ENCODE data around the gene ATG4B.
A peak's percentile ranks its signal among the peaks of the same experiment; 100 is the strongest.

The ATG4B gene

GRCh38 chr2:241607162-241607885 lies 30.2 kb upstream of the ATG4B start:
- no peak for ATAC-seq
- Mint-ChIP-seq H3K4me1 (peaks cover 18% of the 10 kb centered on the region), H3K27ac (no peak overlapping the region), H3K9me3 (no peaks in the 10 kb centered on the region), H3K27me3 (no peaks in the 10 kb centered on the region), H3K4me3 (no peak overlapping the region), H3K36me3 (ENCODE audit: low read depth) (peaks cover 19% of the 10 kb centered on the region)
- no peak for DNase-seq

- peaks cover 16% of the 10 kb centered on the region for H3K36me3 Mint-ChIP-seq (ENCODE audit: low read depth)
- DNase-seq (peak; percentile 27), ATAC-seq (no peak)
- H3K9me3 Mint-ChIP-seq, result no peaks in the 10 kb centered on the region
- peak overlapping the region; percentile 72 for H3K4me3 Mint-ChIP-seq
- H3K27me3 Mint-ChIP-seq, result no peaks in the 10 kb centered on the region
- H3K27ac Mint-ChIP-seq, result no peak overlapping the region
- peaks cover 18% of the 10 kb centered on the region for H3K4me1 Mint-ChIP-seq
Observed at GRCh38 chr2:241608881-241609280, 28.6 kb upstream of the ATG4B start.

- Mint-ChIP-seq H3K9me3 (no peaks in the 10 kb centered on the region), H3K36me3 (ENCODE audit: low read depth) (peaks cover 19% of the 10 kb centered on the region), H3K4me1 (peaks cover 18% of the 10 kb centered on the region), H3K4me3 (peak overlapping the region; percentile 72), H3K27me3 (no peaks in the 10 kb centered on the region), H3K27ac (no peak overlapping the region)
- ATAC-seq (peak; percentile 99), DNase-seq (peak; percentile 94)
Observed at GRCh38 chr2:241609859-241610793, 27.4 kb upstream of the ATG4B start.

DNA sequence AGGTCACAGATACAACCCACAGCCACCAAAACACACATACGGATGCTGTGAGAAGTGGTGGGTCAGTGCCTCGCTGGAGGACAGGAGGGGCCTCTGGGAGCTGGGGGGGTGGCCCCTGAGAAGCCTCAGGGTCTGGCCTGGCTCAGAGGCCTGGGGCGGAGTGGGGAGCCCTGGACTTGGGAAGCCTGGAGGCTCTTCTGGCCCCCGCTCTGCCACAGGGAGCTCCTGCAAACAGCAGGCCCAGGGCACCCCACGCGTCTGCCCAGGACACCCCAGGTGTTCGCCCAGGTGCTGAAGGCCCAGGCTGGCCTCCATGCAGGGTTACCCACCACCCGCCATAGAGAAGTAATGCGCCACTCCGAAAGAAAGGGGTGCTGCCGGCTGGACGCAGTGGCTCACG lies 26.4 kb upstream of the ATG4B start:
- H3K4me3 Mint-ChIP-seq, result peak overlapping the region; percentile 43
- H3K27ac Mint-ChIP-seq, result no peak overlapping the region
- no peaks in the 10 kb centered on the region for H3K9me3 Mint-ChIP-seq
- no peak for DNase-seq
- peaks cover 19% of the 10 kb centered on the region for H3K36me3 Mint-ChIP-seq (ENCODE audit: low read depth)
- ATAC-seq, result no peak
- H3K4me1 Mint-ChIP-seq, result peaks cover 20% of the 10 kb centered on the region
- no peaks in the 10 kb centered on the region for H3K27me3 Mint-ChIP-seq

- H3K27ac Mint-ChIP-seq, result no peak overlapping the region
- no peaks in the 10 kb centered on the region for H3K27me3 Mint-ChIP-seq
- H3K36me3 Mint-ChIP-seq (ENCODE audit: low read depth), result peaks cover 19% of the 10 kb centered on the region
- DNase-seq (no peak), ATAC-seq (no peak)
- H3K9me3 Mint-ChIP-seq, result no peaks in the 10 kb centered on the region
- no peak overlapping the region for H3K4me3 Mint-ChIP-seq
- peaks cover 31% of the 10 kb centered on the region for H3K4me1 Mint-ChIP-seq
Observed at GRCh38 chr2:241612156-241613016, 25.1 kb upstream of the ATG4B start.

DNA sequence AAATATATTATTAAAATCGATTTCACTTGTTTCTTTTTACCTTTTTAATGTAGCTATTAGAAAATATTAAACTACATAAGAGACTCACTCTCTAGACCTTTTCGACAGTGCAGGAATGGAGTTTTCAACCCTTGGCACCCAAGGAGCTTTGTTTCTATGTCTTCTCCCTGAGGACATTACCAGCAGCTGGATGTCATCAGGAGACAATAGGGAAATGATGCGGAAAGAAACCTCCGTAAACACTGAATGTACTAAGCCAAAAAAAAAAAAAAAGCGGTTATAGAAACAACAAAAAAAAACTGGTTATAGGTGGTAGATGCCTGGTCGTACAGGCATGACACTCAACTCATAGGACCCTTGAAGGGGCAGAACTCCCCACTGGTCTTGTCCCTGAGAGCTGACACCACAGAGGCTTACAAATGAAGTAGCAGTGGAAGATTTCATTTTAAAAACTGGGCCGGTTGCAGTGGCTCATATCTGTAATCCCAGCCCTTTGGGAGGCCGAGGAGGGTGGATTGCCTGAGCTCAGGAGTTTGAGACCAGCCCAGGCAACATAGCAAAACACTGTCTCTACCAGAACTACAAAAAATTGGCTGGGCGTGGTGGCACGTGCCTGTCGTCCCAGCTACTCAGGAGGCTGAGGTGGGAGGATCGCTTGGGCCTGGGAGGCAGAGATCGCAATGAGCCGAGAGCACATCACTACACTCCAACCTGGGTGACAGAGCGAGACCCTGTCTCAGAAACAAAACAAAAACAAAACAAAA lies 24.3 kb upstream of the ATG4B start:
- Mint-ChIP-seq H3K27me3 (no peaks in the 10 kb centered on the region), H3K4me1 (peaks cover 39% of the 10 kb centered on the region), H3K4me3 (no peak overlapping the region), H3K9me3 (no peaks in the 10 kb centered on the region), H3K27ac (no peak overlapping the region), H3K36me3 (ENCODE audit: low read depth) (peaks cover 25% of the 10 kb centered on the region)
- no peak for ATAC-seq
- DNase-seq, result no peak

- Mint-ChIP-seq H3K27me3 (no peaks in the 10 kb centered on the region), H3K9me3 (peaks cover 3% of the 10 kb centered on the region), H3K4me3 (no peak overlapping the region), H3K27ac (no peak overlapping the region), H3K36me3 (ENCODE audit: low read depth) (peaks cover 29% of the 10 kb centered on the region), H3K4me1 (peaks cover 41% of the 10 kb centered on the region)
- DNase-seq (no peak), ATAC-seq (no peak)
Observed at GRCh38 chr2:241615041-241615440, 22.5 kb upstream of the ATG4B start.

- peaks cover 6% of the 10 kb centered on the region for H3K9me3 Mint-ChIP-seq
- no peak overlapping the region for H3K27ac Mint-ChIP-seq
Observed at GRCh38 chr2:241615522-241616052, 21.9 kb upstream of the ATG4B start.

GRCh38 chr2:241616168-241617125 lies 21.0 kb upstream of the ATG4B start:
- Mint-ChIP-seq H3K36me3 (ENCODE audit: low read depth) (peaks cover 38% of the 10 kb centered on the region), H3K9me3 (peaks cover 13% of the 10 kb centered on the region), H3K4me1 (peaks cover 44% of the 10 kb centered on the region), H3K27me3 (no peaks in the 10 kb centered on the region), H3K4me3 (no peak overlapping the region), H3K27ac (peak overlapping the region; percentile 36)
- DNase-seq, result no peak
- no peak for ATAC-seq

More at GRCh38 chr2:241615522-241616052, 21.9 kb upstream of the ATG4B start:
- Mint-ChIP-seq H3K4me1 (peaks cover 42% of the 10 kb centered on the region), H3K27me3 (no peaks in the 10 kb centered on the region), H3K36me3 (ENCODE audit: low read depth) (peaks cover 32% of the 10 kb centered on the region), H3K4me3 (no peak overlapping the region)
- ATAC-seq (no peak), DNase-seq (no peak)

GRCh38 chr2:241617431-241618154 lies 19.9 kb upstream of the ATG4B start:
- Mint-ChIP-seq H3K9me3 (peaks cover 15% of the 10 kb centered on the region), H3K4me1 (peaks cover 46% of the 10 kb centered on the region), H3K36me3 (ENCODE audit: low read depth) (peaks cover 39% of the 10 kb centered on the region), H3K4me3 (peak overlapping the region; percentile 79), H3K27ac (peak overlapping the region; percentile 93), H3K27me3 (no peaks in the 10 kb centered on the region)
- DNase-seq (peak; percentile 48), ATAC-seq (peak; percentile 33)

GRCh38 chr2:241618296-241618805 lies 19.1 kb upstream of the ATG4B start:
- Mint-ChIP-seq H3K4me1 (peaks cover 46% of the 10 kb centered on the region), H3K27me3 (no peaks in the 10 kb centered on the region), H3K36me3 (ENCODE audit: low read depth) (peaks cover 39% of the 10 kb centered on the region), H3K9me3 (peaks cover 15% of the 10 kb centered on the region), H3K27ac (peak overlapping the region; percentile 93), H3K4me3 (peak overlapping the region; percentile 79)
- DNase-seq, result no peak
- no peak for ATAC-seq

GRCh38 chr2:241618829-241619228 lies 18.7 kb upstream of the ATG4B start:
- Mint-ChIP-seq H3K4me3 (no peak overlapping the region), H3K27me3 (no peaks in the 10 kb centered on the region), H3K4me1 (peaks cover 46% of the 10 kb centered on the region), H3K9me3 (peaks cover 15% of the 10 kb centered on the region), H3K27ac (no peak overlapping the region), H3K36me3 (ENCODE audit: low read depth) (peaks cover 41% of the 10 kb centered on the region)
- ATAC-seq (no peak), DNase-seq (no peak)
